Measurements from ENCODE around the gene PTX3. TPM values are rescaled to one million over a fixed set of nuclear protein-coding genes. Genes with fewer than 3 reads are reported as not detected.

PTX3 gene
- total RNA-seq, 1 experiment from 2014 or later = 2.9 TPM

DNA sequence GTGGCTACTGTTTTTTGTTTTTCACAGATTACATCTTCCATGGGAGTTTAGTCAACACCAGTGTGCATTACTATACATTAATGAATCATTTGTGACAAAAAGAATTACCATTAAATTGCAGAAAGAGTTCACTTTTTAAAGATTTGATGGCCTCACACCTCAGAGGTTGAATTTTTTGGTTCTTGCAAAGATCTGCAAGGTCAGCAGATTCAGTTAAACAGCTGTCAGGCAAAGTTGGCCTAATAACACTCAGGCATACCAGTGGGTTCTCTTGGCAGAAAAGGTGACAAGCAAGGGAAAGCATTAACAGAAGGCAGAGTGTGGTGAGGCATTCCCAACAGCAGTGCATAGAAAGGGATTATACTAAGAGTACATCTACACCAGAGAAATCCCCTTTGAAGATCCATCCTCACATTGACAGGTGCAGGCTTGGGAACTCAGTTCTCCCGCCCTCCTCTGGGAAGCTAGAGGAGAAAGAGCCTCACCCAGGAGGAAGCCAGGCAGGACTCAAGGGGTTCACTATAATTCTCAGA is 24.3 kb upstream of the PTX3 start:
- CTCF ChIA-PET = no interaction called here
- H3K27ac Mint-ChIP-seq (ENCODE audit: unreplicated experiment) = no peak overlapping the region
- no peaks in the 10 kb centered on the region for H3K9me3 Mint-ChIP-seq (ENCODE audit: low read depth, unreplicated experiment)
- no TSS peak for BruUV-seq (replicated peaks)
- DNase-seq = no peak
- no peak overlapping the region for H3K4me3 Mint-ChIP-seq (ENCODE audit: low read depth, unreplicated experiment)
- intact Hi-C loops (cut with micrococcal nuclease; ENCODE audit: unreplicated experiment) = no loop called here
- peaks cover 16% of the 10 kb centered on the region for H3K4me1 Mint-ChIP-seq (ENCODE audit: low read depth, unreplicated experiment)
- no peaks in the 10 kb centered on the region for H3K27me3 Mint-ChIP-seq (ENCODE audit: unreplicated experiment)
- TF ChIP-seq, protein P1, sequence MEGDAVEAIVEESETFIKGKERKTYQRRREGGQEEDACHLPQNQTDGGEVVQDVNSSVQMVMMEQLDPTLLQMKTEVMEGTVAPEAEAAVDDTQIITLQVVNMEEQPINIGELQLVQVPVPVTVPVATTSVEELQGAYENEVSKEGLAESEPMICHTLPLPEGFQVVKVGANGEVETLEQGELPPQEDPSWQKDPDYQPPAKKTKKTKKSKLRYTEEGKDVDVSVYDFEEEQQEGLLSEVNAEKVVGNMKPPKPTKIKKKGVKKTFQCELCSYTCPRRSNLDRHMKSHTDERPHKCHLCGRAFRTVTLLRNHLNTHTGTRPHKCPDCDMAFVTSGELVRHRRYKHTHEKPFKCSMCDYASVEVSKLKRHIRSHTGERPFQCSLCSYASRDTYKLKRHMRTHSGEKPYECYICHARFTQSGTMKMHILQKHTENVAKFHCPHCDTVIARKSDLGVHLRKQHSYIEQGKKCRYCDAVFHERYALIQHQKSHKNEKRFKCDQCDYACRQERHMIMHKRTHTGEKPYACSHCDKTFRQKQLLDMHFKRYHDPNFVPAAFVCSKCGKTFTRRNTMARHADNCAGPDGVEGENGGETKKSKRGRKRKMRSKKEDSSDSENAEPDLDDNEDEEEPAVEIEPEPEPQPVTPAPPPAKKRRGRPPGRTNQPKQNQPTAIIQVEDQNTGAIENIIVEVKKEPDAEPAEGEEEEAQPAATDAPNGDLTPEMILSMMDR (IDR thresholded peaks at IDR 0.05; ENCODE audit: unreplicated experiment) = no peak
- H3K36me3 Mint-ChIP-seq (ENCODE audit: insufficient read depth, unreplicated experiment) = peaks cover 5% of the 10 kb centered on the region

DNA sequence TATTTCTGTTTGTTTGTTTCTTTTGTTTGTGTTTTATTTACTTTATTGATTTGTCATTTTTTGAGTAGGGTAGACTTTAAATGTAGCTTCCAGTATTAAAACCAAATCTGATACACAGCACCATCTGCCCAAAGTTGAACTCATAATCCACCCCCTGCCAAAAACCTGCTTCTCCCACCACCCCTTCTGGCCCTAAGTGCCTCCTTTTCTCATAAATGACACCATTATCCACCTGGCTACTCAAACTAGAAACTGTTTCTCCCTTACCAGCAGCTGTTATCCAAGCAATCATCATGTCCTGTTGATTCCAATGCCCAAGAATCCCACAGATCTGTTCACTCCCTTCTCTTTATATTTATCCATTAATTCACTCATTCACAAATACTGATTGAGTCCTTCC is 21.8 kb upstream of the PTX3 start:
- Mint-ChIP-seq H3K9me3 (ENCODE audit: low read depth, unreplicated experiment) (no peaks in the 10 kb centered on the region), H3K4me3 (ENCODE audit: low read depth, unreplicated experiment) (no peak overlapping the region), H3K4me1 (ENCODE audit: low read depth, unreplicated experiment) (no peaks in the 10 kb centered on the region), H3K36me3 (ENCODE audit: insufficient read depth, unreplicated experiment) (peaks cover 5% of the 10 kb centered on the region), H3K27ac (ENCODE audit: unreplicated experiment) (no peak overlapping the region), H3K27me3 (ENCODE audit: unreplicated experiment) (no peaks in the 10 kb centered on the region)
- DNase-seq = no peak
- TF ChIP-seq, protein P1 (IDR thresholded peaks at IDR 0.05; ENCODE audit: unreplicated experiment) = no peak
- CTCF ChIA-PET = no interaction called here
- intact Hi-C loops (cut with micrococcal nuclease; ENCODE audit: unreplicated experiment) = no loop called here
- no TSS peak for BruUV-seq (replicated peaks)

DNA sequence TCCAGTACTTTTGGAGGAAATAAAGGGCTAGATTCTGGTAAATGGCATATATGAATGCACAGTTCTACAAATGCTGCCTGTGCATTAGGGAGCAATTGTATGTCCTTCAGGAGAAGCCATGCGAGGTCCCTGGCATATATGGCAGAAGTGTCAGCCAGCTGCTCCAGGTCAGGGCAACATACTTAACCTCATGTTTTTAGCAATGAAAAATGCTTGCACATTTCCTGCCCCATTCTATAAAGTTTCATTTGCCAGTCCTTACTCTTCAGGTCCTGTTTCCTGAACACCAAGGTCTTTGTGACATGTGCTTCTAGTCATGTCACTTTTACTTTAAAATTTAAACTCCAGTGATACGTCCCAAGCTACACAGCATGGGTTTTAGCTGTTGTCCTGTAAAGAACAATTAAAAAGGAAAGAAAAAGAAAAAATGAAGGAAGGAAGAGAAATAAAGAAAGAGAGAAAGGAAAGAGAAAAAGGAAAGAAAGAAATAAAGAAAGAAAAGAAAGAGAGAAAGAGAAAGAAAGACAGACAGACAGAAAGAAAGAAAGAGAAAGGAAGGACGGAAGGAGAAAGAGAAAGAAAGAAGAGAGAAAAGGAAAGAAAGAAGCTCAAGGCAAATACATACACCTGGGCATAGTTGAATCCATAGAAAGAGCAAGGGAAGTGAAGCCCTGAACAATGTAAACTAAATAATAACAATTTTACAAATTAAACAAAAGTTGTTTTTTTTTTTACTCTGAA is 20.1 kb upstream of the PTX3 start:
- BruUV-seq (replicated peaks) = no TSS peak
- DNase-seq = no peak
- Mint-ChIP-seq H3K27ac (ENCODE audit: unreplicated experiment) (no peak overlapping the region), H3K9me3 (ENCODE audit: low read depth, unreplicated experiment) (no peaks in the 10 kb centered on the region), H3K36me3 (ENCODE audit: insufficient read depth, unreplicated experiment) (peaks cover 5% of the 10 kb centered on the region), H3K4me1 (ENCODE audit: low read depth, unreplicated experiment) (no peaks in the 10 kb centered on the region), H3K4me3 (ENCODE audit: low read depth, unreplicated experiment) (no peak overlapping the region), H3K27me3 (ENCODE audit: unreplicated experiment) (no peaks in the 10 kb centered on the region)
- intact Hi-C loops (cut with micrococcal nuclease; ENCODE audit: unreplicated experiment) = no loop called here
- TF ChIP-seq, protein P1 (IDR thresholded peaks at IDR 0.05; ENCODE audit: unreplicated experiment) = no peak
- CTCF ChIA-PET = interaction anchor here (1.2 kb wide), 1 partner anchor 20 kb away, joined by 4 read pairs; the partner anchor contains the start of gene PTX3

DNA sequence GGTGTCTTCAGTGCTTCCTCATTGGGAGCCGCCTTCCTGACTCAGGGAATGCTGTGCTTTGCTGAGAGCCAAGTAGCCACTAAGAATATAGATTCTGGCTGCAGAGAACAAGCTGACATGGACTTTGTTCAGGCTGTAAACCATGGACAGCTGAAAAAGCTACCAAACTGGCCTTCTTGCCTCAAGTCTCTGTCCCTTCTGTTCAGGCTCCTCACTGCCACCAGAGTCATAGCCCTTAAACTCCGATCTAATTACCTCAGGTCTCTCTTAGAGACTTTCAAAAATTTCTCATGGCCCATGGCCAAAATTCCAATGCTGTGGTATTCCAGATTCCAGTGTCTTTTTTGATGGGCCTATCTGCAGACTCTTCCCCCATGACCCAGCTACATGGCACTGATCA is 19.4 kb upstream of the PTX3 start:
- Mint-ChIP-seq H3K9me3 (ENCODE audit: low read depth, unreplicated experiment) (no peaks in the 10 kb centered on the region), H3K27me3 (ENCODE audit: unreplicated experiment) (no peaks in the 10 kb centered on the region), H3K4me1 (ENCODE audit: low read depth, unreplicated experiment) (no peaks in the 10 kb centered on the region), H3K27ac (ENCODE audit: unreplicated experiment) (no peak overlapping the region), H3K36me3 (ENCODE audit: insufficient read depth, unreplicated experiment) (no peaks in the 10 kb centered on the region), H3K4me3 (ENCODE audit: low read depth, unreplicated experiment) (no peak overlapping the region)
- CTCF ChIA-PET = interaction anchor here (0.6 to 1.2 kb wide), 2 partner anchors 19 to 1036 kb away, joined by 4 to 12 read pairs; partner anchors contain the start of gene PTX3
- no TSS peak for BruUV-seq (replicated peaks)
- TF ChIP-seq, protein P1 (IDR thresholded peaks at IDR 0.05; ENCODE audit: unreplicated experiment) = no peak
- intact Hi-C loops (cut with micrococcal nuclease; ENCODE audit: unreplicated experiment) = no loop called here
- no peak for DNase-seq

Data from Calu3 (cell line).